ENCODE results near the gene GRK6. TPM values are rescaled to one million over a fixed set of nuclear protein-coding genes. Genes with fewer than 3 reads are reported as not detected.

Gene GRK6
- polyA plus RNA-seq, 1 donor from 2014 or later: 22.6 TPM

DNA sequence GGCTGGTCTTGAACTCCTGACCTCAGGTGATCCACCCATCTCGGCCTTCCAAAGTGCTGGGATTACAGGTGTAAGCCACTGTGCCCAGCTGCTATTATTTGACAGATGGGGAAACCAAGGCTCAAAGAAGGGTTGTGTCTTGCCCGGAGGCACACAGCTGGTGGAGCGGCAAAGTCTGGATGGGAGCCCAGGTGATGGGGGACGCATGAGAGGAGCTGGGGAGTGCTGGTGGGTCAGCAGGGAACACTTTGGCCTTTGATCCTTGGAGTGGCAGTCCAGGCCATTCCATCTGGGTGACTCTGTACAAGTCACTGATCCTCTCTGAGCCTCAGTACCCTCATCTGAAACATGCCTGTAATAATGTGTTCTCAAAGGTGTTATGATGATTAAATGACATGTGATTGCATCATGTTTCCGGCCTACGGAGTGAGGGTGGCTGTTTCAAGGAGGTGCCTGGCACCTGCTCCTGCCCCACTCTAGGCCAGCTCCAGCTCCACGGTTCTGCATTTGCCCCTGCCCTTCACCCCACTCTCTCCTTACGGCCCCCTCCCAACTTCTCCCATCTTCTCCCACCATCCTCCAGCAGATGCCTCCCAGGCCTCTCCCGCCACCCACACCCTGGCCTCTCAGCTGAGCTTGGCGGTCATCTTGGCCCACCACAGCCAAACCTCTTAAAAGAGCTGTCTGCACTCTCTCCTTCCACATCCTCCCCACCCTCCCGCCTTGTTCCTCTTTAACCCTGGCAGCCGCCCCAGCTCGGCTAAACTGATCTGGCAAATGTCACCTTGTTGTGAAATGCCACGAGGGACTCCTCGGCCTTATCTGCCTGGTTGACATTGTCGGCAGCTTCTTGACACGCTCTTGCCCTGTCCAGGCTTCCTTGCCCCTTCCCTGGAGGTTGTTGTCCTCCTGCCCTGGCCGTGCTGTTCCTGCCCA is 52.5 kb downstream of the GRK6 start:
- no peaks in the 10 kb centered on the region for H4K20me1 ChIP-seq (ENCODE audit: insufficient read depth)
- no peaks in the 10 kb centered on the region for H3F3A ChIP-seq (ENCODE audit: insufficient read depth, low read length, poor library complexity, severe bottlenecking)
- no peaks in the 10 kb centered on the region for H3K9me2 ChIP-seq (ENCODE audit: insufficient read depth, low read length)
- H3K27me3 ChIP-seq (ENCODE audit: insufficient read depth, low read depth, low read length): no peaks in the 10 kb centered on the region
- TF ChIP-seq, protein P1, sequence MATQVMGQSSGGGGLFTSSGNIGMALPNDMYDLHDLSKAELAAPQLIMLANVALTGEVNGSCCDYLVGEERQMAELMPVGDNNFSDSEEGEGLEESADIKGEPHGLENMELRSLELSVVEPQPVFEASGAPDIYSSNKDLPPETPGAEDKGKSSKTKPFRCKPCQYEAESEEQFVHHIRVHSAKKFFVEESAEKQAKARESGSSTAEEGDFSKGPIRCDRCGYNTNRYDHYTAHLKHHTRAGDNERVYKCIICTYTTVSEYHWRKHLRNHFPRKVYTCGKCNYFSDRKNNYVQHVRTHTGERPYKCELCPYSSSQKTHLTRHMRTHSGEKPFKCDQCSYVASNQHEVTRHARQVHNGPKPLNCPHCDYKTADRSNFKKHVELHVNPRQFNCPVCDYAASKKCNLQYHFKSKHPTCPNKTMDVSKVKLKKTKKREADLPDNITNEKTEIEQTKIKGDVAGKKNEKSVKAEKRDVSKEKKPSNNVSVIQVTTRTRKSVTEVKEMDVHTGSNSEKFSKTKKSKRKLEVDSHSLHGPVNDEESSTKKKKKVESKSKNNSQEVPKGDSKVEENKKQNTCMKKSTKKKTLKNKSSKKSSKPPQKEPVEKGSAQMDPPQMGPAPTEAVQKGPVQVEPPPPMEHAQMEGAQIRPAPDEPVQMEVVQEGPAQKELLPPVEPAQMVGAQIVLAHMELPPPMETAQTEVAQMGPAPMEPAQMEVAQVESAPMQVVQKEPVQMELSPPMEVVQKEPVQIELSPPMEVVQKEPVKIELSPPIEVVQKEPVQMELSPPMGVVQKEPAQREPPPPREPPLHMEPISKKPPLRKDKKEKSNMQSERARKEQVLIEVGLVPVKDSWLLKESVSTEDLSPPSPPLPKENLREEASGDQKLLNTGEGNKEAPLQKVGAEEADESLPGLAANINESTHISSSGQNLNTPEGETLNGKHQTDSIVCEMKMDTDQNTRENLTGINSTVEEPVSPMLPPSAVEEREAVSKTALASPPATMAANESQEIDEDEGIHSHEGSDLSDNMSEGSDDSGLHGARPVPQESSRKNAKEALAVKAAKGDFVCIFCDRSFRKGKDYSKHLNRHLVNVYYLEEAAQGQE (IDR thresholded peaks at IDR 0.05; ENCODE audit: borderline replicate concordance): no peak
- TF ChIP-seq, protein P2, sequence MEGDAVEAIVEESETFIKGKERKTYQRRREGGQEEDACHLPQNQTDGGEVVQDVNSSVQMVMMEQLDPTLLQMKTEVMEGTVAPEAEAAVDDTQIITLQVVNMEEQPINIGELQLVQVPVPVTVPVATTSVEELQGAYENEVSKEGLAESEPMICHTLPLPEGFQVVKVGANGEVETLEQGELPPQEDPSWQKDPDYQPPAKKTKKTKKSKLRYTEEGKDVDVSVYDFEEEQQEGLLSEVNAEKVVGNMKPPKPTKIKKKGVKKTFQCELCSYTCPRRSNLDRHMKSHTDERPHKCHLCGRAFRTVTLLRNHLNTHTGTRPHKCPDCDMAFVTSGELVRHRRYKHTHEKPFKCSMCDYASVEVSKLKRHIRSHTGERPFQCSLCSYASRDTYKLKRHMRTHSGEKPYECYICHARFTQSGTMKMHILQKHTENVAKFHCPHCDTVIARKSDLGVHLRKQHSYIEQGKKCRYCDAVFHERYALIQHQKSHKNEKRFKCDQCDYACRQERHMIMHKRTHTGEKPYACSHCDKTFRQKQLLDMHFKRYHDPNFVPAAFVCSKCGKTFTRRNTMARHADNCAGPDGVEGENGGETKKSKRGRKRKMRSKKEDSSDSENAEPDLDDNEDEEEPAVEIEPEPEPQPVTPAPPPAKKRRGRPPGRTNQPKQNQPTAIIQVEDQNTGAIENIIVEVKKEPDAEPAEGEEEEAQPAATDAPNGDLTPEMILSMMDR (IDR thresholded peaks at IDR 0.05; ENCODE audit: poor library complexity, severe bottlenecking): no peak
- TF ChIP-seq MXI1 (conservative IDR thresholded peaks at IDR 0.05; ENCODE audit: poor library complexity, severe bottlenecking) (no peak), SMC3 (conservative IDR thresholded peaks at IDR 0.05; ENCODE audit: poor library complexity) (no peak), EZH2 (IDR thresholded peaks at IDR 0.05; ENCODE audit: borderline replicate concordance, insufficient read depth, low read length, poor library complexity, severe bottlenecking) (no peak), TAF1 (IDR thresholded peaks at IDR 0.05; ENCODE audit: low read depth) (no peak), EP300 (conservative IDR thresholded peaks at IDR 0.05; ENCODE audit: poor library complexity, severe bottlenecking) (no peak), POLR2AphosphoS5 (IDR thresholded peaks at IDR 0.05) (no peak), RAD21 (conservative IDR thresholded peaks at IDR 0.05) (no peak)
- H3K9me3 ChIP-seq (ENCODE audit: low read length): no peaks in the 10 kb centered on the region
- H3K4me2 ChIP-seq (ENCODE audit: low read length): no peak overlapping the region
- H3K4me3 ChIP-seq (ENCODE audit: low read length): no peak overlapping the region
- H3K36me3 ChIP-seq (ENCODE audit: insufficient read depth, low read length): no peaks in the 10 kb centered on the region
- H3K79me2 ChIP-seq (replicated peaks; ENCODE audit: insufficient read depth, low read length): no peaks in the 10 kb centered on the region
- H2AFZ ChIP-seq (ENCODE audit: low read depth, low read length): no peak overlapping the region
- H3K9ac ChIP-seq (ENCODE audit: low read length): no peak overlapping the region
- no peak overlapping the region for H3K27ac ChIP-seq (ENCODE audit: low read length)

DNA sequence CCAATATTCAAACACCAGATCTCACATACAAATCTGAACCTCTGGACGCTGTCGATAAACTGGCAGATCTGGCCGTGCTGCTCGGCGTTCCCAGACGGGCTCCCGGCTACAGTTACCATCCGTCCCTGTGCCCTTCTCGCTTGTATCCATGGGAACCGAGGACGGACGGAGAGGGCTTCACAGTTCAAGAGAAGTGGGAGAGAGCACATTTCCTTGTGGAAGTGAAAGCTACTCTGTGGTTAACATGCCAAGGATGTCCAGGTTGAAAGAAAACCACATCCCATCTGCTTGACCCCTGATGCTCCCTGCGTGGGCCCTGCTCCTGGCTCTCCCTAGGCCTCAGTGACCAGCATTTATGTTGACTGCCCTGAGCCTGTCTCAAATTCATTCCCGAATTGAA is 53.3 kb downstream of the GRK6 start:
- no peak overlapping the region for H3K27ac ChIP-seq (ENCODE audit: low read length)
- H3K4me3 ChIP-seq (ENCODE audit: low read length): no peak overlapping the region
- TF ChIP-seq MXI1 (conservative IDR thresholded peaks at IDR 0.05; ENCODE audit: poor library complexity, severe bottlenecking): no peak
- TF ChIP-seq POLR2AphosphoS5 (IDR thresholded peaks at IDR 0.05): no peak
- no peak for TF ChIP-seq RAD21 (conservative IDR thresholded peaks at IDR 0.05)
- TF ChIP-seq SMC3 (conservative IDR thresholded peaks at IDR 0.05; ENCODE audit: poor library complexity): no peak
- TF ChIP-seq, protein P2 (IDR thresholded peaks at IDR 0.05; ENCODE audit: poor library complexity, severe bottlenecking): no peak
- TF ChIP-seq, protein P1 (IDR thresholded peaks at IDR 0.05; ENCODE audit: borderline replicate concordance): no peak
- no peaks in the 10 kb centered on the region for H3K9me2 ChIP-seq (ENCODE audit: insufficient read depth, low read length)
- H2AFZ ChIP-seq (ENCODE audit: low read depth, low read length): no peak overlapping the region
- no peaks in the 10 kb centered on the region for H3K79me2 ChIP-seq (replicated peaks; ENCODE audit: insufficient read depth, low read length)
- no peaks in the 10 kb centered on the region for H4K20me1 ChIP-seq (ENCODE audit: insufficient read depth)
- no peaks in the 10 kb centered on the region for H3F3A ChIP-seq (ENCODE audit: insufficient read depth, low read length, poor library complexity, severe bottlenecking)
- no peak overlapping the region for H3K9ac ChIP-seq (ENCODE audit: low read length)
- no peaks in the 10 kb centered on the region for H3K9me3 ChIP-seq (ENCODE audit: low read length)
- no peaks in the 10 kb centered on the region for H3K27me3 ChIP-seq (ENCODE audit: insufficient read depth, low read depth, low read length)
- no peaks in the 10 kb centered on the region for H3K36me3 ChIP-seq (ENCODE audit: insufficient read depth, low read length)
- no peak overlapping the region for H3K4me2 ChIP-seq (ENCODE audit: low read length)

All from neural cell (in vitro differentiated cells).